ENCODE measurements around the gene LITAFD.
"Not testable (repeated sequence)": the region's sequence is repeated elsewhere in the genome, so short reads cannot be mapped to it uniquely, and the experiment has no call there.

DNA sequence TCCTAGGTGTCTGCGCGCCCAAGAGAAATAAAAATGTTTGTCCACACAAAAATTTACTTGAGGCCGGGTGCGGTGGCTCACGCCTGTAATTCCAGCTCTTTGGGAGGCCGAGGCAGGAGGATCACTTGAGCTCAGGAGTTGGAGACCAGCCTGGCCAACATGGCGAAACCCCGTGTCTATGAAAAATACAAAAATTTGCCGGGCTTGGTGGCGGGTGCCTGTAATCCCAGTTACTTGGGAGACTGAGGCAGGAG is 12.2 kb upstream of the LITAFD start:
- not testable (repeated sequence) for TF ChIP-seq POLR2A (IDR thresholded peaks at IDR 0.05; ENCODE audit: low read length); GATA1 (IDR thresholded peaks at IDR 0.05; ENCODE audit: low read depth, low read length)
